Esophagus squamous epithelium (tissue), 5 donors: ENCODE results near the gene LY86. TPM values are rescaled to one million over a fixed set of nuclear protein-coding genes. Genes with fewer than 3 reads are reported as not detected.

ENCODE experiments used
- DNase-seq: peaks from one replicate; lab custom pipeline; 2025; lab: John Stamatoyannopoulos, UW
- H3K27ac ChIP-seq, 4 donors: fragments of 200-600 bp; sonication (generic); one replicate each; pipeline ENCODE4 v1.5.1; 2016 to 2019; ENCODE audit warnings: mild to moderate bottlenecking in 1 of 4
- H3K27me3 ChIP-seq, 4 donors: fragments of 200-600 bp; sonication (generic); 1 replicate in 3 of 4; 2 replicates in 1 of 4; pipeline versions ENCODE4 v1.5.1 to v1.6.0; 2017 to 2021; ENCODE audit warnings: antibody characterized with exemption in 1 of 4
- H3K36me3 ChIP-seq, 3 donors: fragments of 200-600 bp; sonication (generic); one replicate each; pipeline ENCODE4 v1.5.1; 2016 to 2019
- H3K4me1 ChIP-seq, 3 donors: fragments of 200-600 bp; sonication (generic); one replicate each; pipeline ENCODE4 v1.5.1; 2017 to 2019
- H3K4me3 ChIP-seq, 4 donors: fragments of 200-600 bp; sonication (generic); 1 replicate in 3 of 4; 2 replicates in 1 of 4; pipeline ENCODE4 v1.5.1; 2016 to 2019; ENCODE audit warnings: mild to moderate bottlenecking in 2 of 4, moderate library complexity in 1 of 4
- H3K9me3 ChIP-seq, 3 donors: fragments of 200-600 bp; sonication (generic); one replicate each; pipeline ENCODE4 v1.5.1; 2016 to 2019
- POLR2A ChIP-seq, 4 donors: fragments of 450-650 bp; IDR thresholded peaks; one replicate each; pipeline ENCODE4 v1.6.1; 2017; ENCODE audit warnings: antibody characterized with exemption in 4 of 4, mild to moderate bottlenecking in 4 of 4, moderate library complexity in 3 of 4
- WGBS, 2 donors: methylation state at CpG; one replicate each; pipeline ENCODE4 v1.1.5; 2018; 5-methylcytosine and 5-hydroxymethylcytosine counted together
- intact Hi-C: fragments of 100-400 bp; cut with DNase I; formaldehyde crosslinking; loops from one replicate; pipeline ENCODE4 v1.15.0; 2022
- total RNA-seq, 4 donors: library from RNA; depleted of rRNA; stranded (reverse); fragments of >200 nt; gene quantifications; one replicate each; pipeline ENCODE4 v1.1.0, GENCODE V29; 2016
- TF ChIP-seq, protein P1 (sequence below), 6 experiments: fragments of 450-650 bp in 4 of 6; fragments of 200-600 bp in 2 of 6; sonication (generic) in 2 of 6; IDR thresholded peaks; one replicate each; pipeline ENCODE4 v1.5.1; 2016 to 2019; ENCODE audit warnings: antibody characterized with exemption in 6 of 6, mild to moderate bottlenecking in 4 of 6, moderate library complexity in 4 of 6
- donor health status: DM: yes; HTN: yes; CAD: no.

Gene LY86
- total RNA-seq, 4 donors from 2014 or later: 2.3 TPM; not detected in 2

DNA sequence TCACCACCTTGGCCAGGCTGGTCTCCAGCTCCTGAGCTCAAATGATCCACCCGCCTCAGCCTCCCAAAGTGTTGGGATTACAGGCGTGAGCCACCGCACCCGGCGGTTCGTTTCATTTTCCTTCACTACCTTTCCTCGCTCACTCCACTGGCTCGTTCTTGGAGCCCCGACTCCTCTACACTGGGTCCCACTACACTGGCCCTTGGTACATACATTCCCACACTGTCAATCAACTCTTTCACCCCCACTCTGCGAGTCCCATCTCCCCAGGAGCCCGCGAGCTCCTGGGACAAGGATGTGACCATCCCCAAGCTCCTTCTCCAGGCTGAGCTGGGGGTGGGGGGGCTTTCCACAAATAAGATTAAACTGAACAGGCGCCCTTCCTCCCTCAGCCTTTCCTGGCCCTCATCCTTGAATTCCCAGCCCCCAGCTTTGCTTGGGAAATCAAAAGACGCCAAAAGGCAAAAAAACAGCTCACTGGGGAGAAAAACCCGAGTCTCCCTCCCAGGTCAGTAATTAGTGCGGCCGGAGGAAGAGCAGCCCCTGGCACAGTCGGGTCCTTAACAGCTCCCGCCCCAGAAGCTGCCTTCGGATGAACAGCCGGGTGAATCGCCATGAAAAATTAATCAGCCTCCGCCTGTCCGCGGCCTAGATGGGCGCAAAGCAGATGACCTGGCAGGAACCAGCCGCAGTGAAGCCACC lies 42.8 kb upstream of the LY86 start:
- Histone ChIP-seq H3K4me1 (peaks cover 10 to 15% (median 13%) of the 10 kb centered on the region in 3 donors), H3K36me3 (no peaks in the 10 kb centered on the region), H3K27me3 (peaks cover 0 to 83% (median 7%) of the 10 kb centered on the region in 4 donors), H3K4me3 (peak overlapping the region; percentile 24 to 67 (median 43)), H3K9me3 (no peaks in the 10 kb centered on the region), H3K27ac (peak overlapping the region in 1 of 4 donors; percentile 3)
- TF ChIP-seq, protein P1, sequence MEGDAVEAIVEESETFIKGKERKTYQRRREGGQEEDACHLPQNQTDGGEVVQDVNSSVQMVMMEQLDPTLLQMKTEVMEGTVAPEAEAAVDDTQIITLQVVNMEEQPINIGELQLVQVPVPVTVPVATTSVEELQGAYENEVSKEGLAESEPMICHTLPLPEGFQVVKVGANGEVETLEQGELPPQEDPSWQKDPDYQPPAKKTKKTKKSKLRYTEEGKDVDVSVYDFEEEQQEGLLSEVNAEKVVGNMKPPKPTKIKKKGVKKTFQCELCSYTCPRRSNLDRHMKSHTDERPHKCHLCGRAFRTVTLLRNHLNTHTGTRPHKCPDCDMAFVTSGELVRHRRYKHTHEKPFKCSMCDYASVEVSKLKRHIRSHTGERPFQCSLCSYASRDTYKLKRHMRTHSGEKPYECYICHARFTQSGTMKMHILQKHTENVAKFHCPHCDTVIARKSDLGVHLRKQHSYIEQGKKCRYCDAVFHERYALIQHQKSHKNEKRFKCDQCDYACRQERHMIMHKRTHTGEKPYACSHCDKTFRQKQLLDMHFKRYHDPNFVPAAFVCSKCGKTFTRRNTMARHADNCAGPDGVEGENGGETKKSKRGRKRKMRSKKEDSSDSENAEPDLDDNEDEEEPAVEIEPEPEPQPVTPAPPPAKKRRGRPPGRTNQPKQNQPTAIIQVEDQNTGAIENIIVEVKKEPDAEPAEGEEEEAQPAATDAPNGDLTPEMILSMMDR (IDR thresholded peaks at IDR 0.05): no peak
- no peak for TF ChIP-seq POLR2A (IDR thresholded peaks at IDR 0.05)
- no peak for DNase-seq
- 63 to 74% methylated on average over 15 of the region's 27 CpGs for WGBS, 2 donors
- intact Hi-C loops: loop anchor here (5.0 kb wide), 1 partner anchor 488 kb away; no protein-coding TSS in a partner anchor

DNA sequence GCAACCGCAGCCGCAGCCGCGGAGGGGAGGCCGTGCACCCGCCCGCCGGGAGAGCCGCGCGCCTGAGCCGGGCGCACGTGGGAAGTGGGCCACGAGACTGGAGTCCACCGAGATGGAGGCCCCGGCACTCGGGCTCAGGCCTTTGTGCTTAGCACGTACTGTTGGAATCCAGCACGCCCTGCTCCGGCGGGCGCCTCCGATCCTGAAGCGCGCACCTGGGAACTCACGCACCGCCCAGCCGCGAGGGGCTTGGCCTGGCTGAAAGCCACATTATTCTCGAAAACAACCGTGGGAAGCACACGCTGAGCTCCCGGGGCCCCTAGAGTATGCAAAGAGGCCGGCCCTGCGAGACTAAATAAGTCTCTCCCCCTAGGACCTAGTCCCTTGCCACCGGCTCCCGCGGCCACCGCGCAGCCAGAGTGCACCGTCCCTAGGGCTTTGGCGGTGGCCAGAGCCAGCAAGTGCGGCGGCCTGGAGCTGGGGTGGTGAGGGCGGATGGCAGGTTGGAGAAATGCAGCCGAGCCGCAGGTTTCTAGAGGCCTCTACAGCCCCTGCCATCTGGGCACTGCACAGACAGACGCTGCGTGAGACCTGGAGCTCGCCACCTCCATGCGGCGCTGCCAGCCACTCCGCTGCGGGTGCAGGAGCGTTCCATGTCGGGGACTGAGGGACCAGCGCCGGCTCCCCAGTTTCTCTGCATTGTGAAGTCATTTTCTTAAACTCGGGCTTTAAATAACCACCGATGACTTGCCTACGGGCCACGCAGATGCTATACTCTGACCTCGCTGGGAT lies 42.0 kb upstream of the LY86 start:
- Histone ChIP-seq H3K4me1 (peaks cover 10 to 15% (median 13%) of the 10 kb centered on the region in 3 donors), H3K27me3 (peaks cover 0 to 82% (median 7%) of the 10 kb centered on the region in 4 donors), H3K4me3 (peak overlapping the region; percentile 24 to 67 (median 43)), H3K36me3 (no peaks in the 10 kb centered on the region), H3K27ac (peak overlapping the region in 3 of 4 donors; percentile 10 to 27 (median 18)), H3K9me3 (no peaks in the 10 kb centered on the region)
- 1% methylated on average over 20 to 23 of the region's 64 CpGs for WGBS, 2 donors
- TF ChIP-seq, protein P1 (IDR thresholded peaks at IDR 0.05): no peak
- no peak for TF ChIP-seq POLR2A (IDR thresholded peaks at IDR 0.05)
- intact Hi-C loops: loop anchor here (5.0 kb wide), 1 partner anchor 489 kb away; no protein-coding TSS in a partner anchor
- no peak for DNase-seq

DNA sequence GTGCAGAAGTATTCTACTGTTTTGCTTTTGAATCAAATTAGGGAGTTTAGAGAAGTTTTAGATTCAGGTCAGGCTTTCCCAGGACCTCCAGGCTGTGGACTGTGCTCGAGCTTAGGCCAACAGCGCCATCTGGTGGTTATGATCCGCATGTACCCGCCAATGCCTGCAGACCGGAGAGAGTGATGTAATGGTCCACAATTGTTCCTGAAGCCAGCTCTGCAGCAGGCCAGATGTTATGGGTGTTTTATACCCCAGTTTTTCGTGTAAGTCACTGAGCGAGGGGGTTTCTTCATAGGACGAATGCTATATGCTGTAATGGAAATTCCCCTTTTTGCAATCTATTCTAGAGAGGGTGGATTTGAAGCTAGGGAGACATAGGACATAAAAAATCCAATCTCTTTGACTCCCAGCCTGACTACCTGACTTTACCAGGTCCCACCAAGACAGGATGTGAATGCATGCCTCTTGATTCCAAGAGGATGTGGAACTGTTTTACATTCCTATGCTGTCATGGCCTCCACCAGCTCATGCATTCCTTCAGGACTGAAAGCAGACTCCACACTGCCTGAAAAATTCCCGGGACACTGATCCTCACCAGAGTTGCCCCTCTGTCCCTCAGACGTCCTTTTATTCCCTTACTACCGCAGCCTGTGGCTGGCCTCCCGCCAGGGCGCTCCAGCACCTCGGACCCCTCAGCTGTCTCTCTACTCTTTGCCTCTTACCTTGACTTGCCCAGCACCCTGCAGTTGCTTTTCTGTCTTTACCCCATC lies 41.2 kb upstream of the LY86 start:
- peaks cover 0 to 74% (median 7%) of the 10 kb centered on the region in 4 donors for H3K27me3 ChIP-seq
- H3K9me3 ChIP-seq: no peaks in the 10 kb centered on the region
- no peak for TF ChIP-seq POLR2A (IDR thresholded peaks at IDR 0.05)
- TF ChIP-seq, protein P1 (IDR thresholded peaks at IDR 0.05): peak; percentile 88 to 95 (median 94)
- H3K4me3 ChIP-seq: peak overlapping the region; percentile 24 to 67 (median 43)
- no peaks in the 10 kb centered on the region for H3K36me3 ChIP-seq
- H3K4me1 ChIP-seq: peaks cover 10 to 15% (median 13%) of the 10 kb centered on the region in 3 donors
- DNase-seq: peak; percentile 25
- peak overlapping the region in 2 of 4 donors; percentile 18 to 27 for H3K27ac ChIP-seq
- 20 to 23% methylated on average over 9 to 13 of the region's 14 CpGs for WGBS, 2 donors
- intact Hi-C loops: loop anchor here (5.0 kb wide), 1 partner anchor 490 kb away; no protein-coding TSS in a partner anchor

DNA sequence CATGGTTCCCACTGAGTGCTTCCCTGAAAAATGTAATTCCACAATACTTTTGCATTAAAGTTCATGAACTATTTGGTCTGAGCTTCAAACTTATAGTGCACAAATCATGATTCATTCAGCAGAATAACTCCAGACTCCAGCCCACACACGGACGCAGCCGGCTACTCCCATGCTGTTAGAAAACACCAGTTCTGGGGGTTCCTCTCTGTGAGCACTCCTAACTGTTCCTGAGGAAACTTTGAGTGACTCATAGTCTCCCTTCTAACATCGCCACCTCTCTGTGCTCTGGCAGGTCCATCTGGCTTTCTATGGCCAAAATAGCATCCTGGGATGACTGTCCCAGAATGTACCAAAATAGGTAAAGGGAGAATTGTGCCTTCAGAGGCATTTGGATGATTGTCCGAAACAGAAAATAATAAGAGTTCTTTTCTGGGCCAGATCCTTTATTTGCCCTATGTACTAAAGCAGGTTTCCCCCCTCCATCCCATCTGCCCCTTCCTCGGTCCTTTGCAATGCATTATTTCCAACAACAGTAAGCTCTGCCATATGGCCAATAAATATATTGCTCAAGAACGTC lies 32.3 kb upstream of the LY86 start:
- TF ChIP-seq POLR2A (IDR thresholded peaks at IDR 0.05): no peak
- TF ChIP-seq, protein P1 (IDR thresholded peaks at IDR 0.05): no peak
- Histone ChIP-seq H3K4me1 (peaks cover 0 to 15% (median 0%) of the 10 kb centered on the region in 3 donors), H3K9me3 (no peaks in the 10 kb centered on the region), H3K4me3 (no peak overlapping the region), H3K27me3 (peaks cover 0 to 56% (median 0%) of the 10 kb centered on the region in 4 donors), H3K27ac (no peak overlapping the region), H3K36me3 (no peaks in the 10 kb centered on the region)
- WGBS, 2 donors: 42 to 54% methylated on average over 7 of the region's 7 CpGs
- no peak for DNase-seq
- intact Hi-C loops: no loop called here
